CD4-positive, alpha-beta T cell (primary cell): ENCODE measurements around the gene IQSEC1. TPM values are rescaled to one million over a fixed set of nuclear protein-coding genes. Genes with fewer than 3 reads are reported as not detected.

Experiments
- ATAC-seq: fragments of 200-7000 bp; cut with Tn5 transposase; one replicate; pipeline ENCODE4 v1.10.0; 2022; ENCODE audit warnings: mild to moderate bottlenecking; ENCODE audit not compliant: poor library complexity
- CTCF ChIA-PET: fragments of 350-600 bp; sonication (Branson Sonifier 250); formaldehyde crosslinking; loops from one replicate; lab custom pipeline; 2021; ENCODE audit warnings: antibody characterized with exemption, inconsistent platforms; lab: Charles Lee
- POLR2A ChIA-PET: fragments of 350-600 bp; sonication (Branson Sonifier 250); formaldehyde crosslinking; loops from one replicate; lab custom pipeline; 2021; ENCODE audit warnings: antibody characterized with exemption, inconsistent platforms; lab: Charles Lee
- DNase-seq, 14 experiments: peaks; one replicate each; pipeline ENCODE4 v3.0.0-alpha.2; 2013 to 2020; ENCODE audit warnings: mixed read lengths in 2 of 14
- H3K27ac ChIP-seq, 2 donors: one replicate each; pipeline versions ENCODE4 v1.5.1 to v1.7.0; 2013; ENCODE audit warnings: low read length in 2 of 2, low read depth in 1 of 2, mild to moderate bottlenecking in 1 of 2
- H3K27me3 ChIP-seq, 2 experiments: 1 replicate in 1 of 2; 2 replicates in 1 of 2; pipeline versions ENCODE4 v1.6.1 to v1.7.0; 2013; ENCODE audit warnings: low read length in 2 of 2, control low read depth in 1 of 2, mild to moderate bottlenecking in 1 of 2, moderate library complexity in 1 of 2; ENCODE audit not compliant: insufficient read depth in 2 of 2, control insufficient read depth in 1 of 2
- H3K36me3 ChIP-seq: one replicate; pipeline ENCODE4 v1.6.1; 2013; ENCODE audit warnings: low read length, control low read depth; ENCODE audit not compliant: insufficient read depth
- H3K4me1 ChIP-seq: one replicate; pipeline ENCODE4 v1.6.1; 2013; ENCODE audit warnings: low read length, control low read depth; ENCODE audit not compliant: insufficient read depth
- H3K4me3 ChIP-seq: one replicate; pipeline ENCODE4 v1.5.1; 2013; ENCODE audit warnings: mild to moderate bottlenecking, low read length, moderate library complexity
- H3K9me3 ChIP-seq, 2 experiments: 1 replicate in 1 of 2; 2 replicates in 1 of 2; pipeline versions ENCODE4 v1.6.1 to v1.7.0; 2013; ENCODE audit warnings: low read length in 2 of 2, mild to moderate bottlenecking in 2 of 2, control low read depth in 1 of 2, moderate library complexity in 1 of 2; ENCODE audit not compliant: control insufficient read depth in 1 of 2, insufficient read depth in 1 of 2
- H3K27ac Mint-ChIP-seq: one replicate; pipeline ENCODE4 v1.8.0; 2020; ENCODE audit warnings: mixed read lengths
- H3K27me3 Mint-ChIP-seq: one replicate; pipeline ENCODE4 v1.8.0; 2021; ENCODE audit warnings: mixed read lengths
- H3K36me3 Mint-ChIP-seq: one replicate; pipeline ENCODE4 v1.8.0; 2021; ENCODE audit warnings: low read depth, mixed read lengths
- H3K4me1 Mint-ChIP-seq: one replicate; pipeline ENCODE4 v1.8.0; 2021; ENCODE audit warnings: low read depth, mixed read lengths
- H3K4me3 Mint-ChIP-seq: one replicate; pipeline ENCODE4 v1.8.0; 2020; ENCODE audit warnings: mild to moderate bottlenecking, mixed read lengths
- H3K9me3 Mint-ChIP-seq: one replicate; pipeline ENCODE4 v1.8.0; 2020; ENCODE audit warnings: mixed read lengths
- CTCF ChIP-seq: fragments of 200-600 bp; IDR thresholded peaks from one replicate; pipeline ENCODE4 v1.8.0; 2022; ENCODE audit warnings: antibody characterized with exemption, mild to moderate bottlenecking
- intact Hi-C, 2 experiments: fragments of 100-400 bp; cut with DNase I in 1 of 2; cut with micrococcal nuclease in 1 of 2; formaldehyde crosslinking; loops; one replicate each; pipeline versions ENCODE4 v1.15.1 to v1.9.0; 2023 to 2025; cut with DNase I, micrococcal nuclease
- total RNA-seq, 174 experiments: library from RNA in 2 of 174; stranded (reverse) in 2 of 174; gene quantifications; one replicate each; pipeline ENCODE4 v1.2.3 and lab custom pipeline; 2021 to 2026

Gene IQSEC1
- total RNA-seq, 2 experiments from 2014 or later = 102 to 108 TPM

GRCh38 chr3:13021141-13022114 is 51.8 kb downstream of the IQSEC1 start:
- H3K9me3 ChIP-seq = no peaks in the 10 kb centered on the region
- no peak overlapping the region for H3K4me3 ChIP-seq
- Mint-ChIP-seq H3K36me3 (peaks cover 2% of the 10 kb centered on the region), H3K4me1 (peaks cover 18% of the 10 kb centered on the region), H3K9me3 (no peaks in the 10 kb centered on the region), H3K27me3 (no peaks in the 10 kb centered on the region), H3K27ac (peak overlapping the region; percentile 72), H3K4me3 (no peak overlapping the region)
- POLR2A ChIA-PET = no interaction called here
- intact Hi-C loops = no loop called here
- TF ChIP-seq CTCF = no peak
- CTCF ChIA-PET = interaction anchor here (1.2 kb wide), 1 partner anchor 26 kb away, joined by 3 read pairs; no protein-coding TSS in a partner anchor
- H3K27me3 ChIP-seq = no peaks in the 10 kb centered on the region
- ATAC-seq (no peak), DNase-seq (no peak)
- H3K36me3 ChIP-seq = no peaks in the 10 kb centered on the region
- no peak overlapping the region for H3K27ac ChIP-seq
- peaks cover 23% of the 10 kb centered on the region for H3K4me1 ChIP-seq

- CTCF ChIA-PET = no interaction called here
- no peaks in the 10 kb centered on the region for H3K27me3 ChIP-seq
- DNase-seq = no peak
- H3K36me3 Mint-ChIP-seq = peaks cover 6% of the 10 kb centered on the region
- intact Hi-C loops = no loop called here
- peaks cover 24% of the 10 kb centered on the region for H3K4me1 Mint-ChIP-seq
- no peak for ATAC-seq
- no peak overlapping the region for H3K4me3 ChIP-seq
- no peak overlapping the region for H3K4me3 Mint-ChIP-seq
- H3K27ac ChIP-seq = no peak overlapping the region
- peaks cover 35% of the 10 kb centered on the region for H3K4me1 ChIP-seq
- no peaks in the 10 kb centered on the region for H3K36me3 ChIP-seq
- H3K9me3 ChIP-seq = no peaks in the 10 kb centered on the region
- TF ChIP-seq CTCF = no peak
- no peaks in the 10 kb centered on the region for H3K27me3 Mint-ChIP-seq
- no peaks in the 10 kb centered on the region for H3K9me3 Mint-ChIP-seq
- peak overlapping the region; percentile 72 for H3K27ac Mint-ChIP-seq
- POLR2A ChIA-PET = no interaction called here
Measured at GRCh38 chr3:13020159-13020750, 53.0 kb downstream of the IQSEC1 start.

GRCh38 chr3:13019243-13020095 is 53.8 kb downstream of the IQSEC1 start:
- Histone ChIP-seq H3K27ac (no peak overlapping the region), H3K4me1 (peaks cover 42% of the 10 kb centered on the region), H3K27me3 (no peaks in the 10 kb centered on the region), H3K36me3 (no peaks in the 10 kb centered on the region), H3K4me3 (no peak overlapping the region), H3K9me3 (no peaks in the 10 kb centered on the region)
- Mint-ChIP-seq H3K27me3 (no peaks in the 10 kb centered on the region), H3K36me3 (peaks cover 6% of the 10 kb centered on the region), H3K4me3 (no peak overlapping the region), H3K9me3 (no peaks in the 10 kb centered on the region), H3K4me1 (peaks cover 31% of the 10 kb centered on the region), H3K27ac (no peak overlapping the region)
- DNase-seq (no peak), ATAC-seq (no peak)
- POLR2A ChIA-PET = no interaction called here
- CTCF ChIA-PET = no interaction called here
- intact Hi-C loops = loop anchor here in 1 of 2 experiments (5.0 to 10.0 kb wide), 3 partner anchors 53 to 465 kb away; partner anchors contain the start of genes HDAC11 and IQSEC1
- TF ChIP-seq CTCF = no peak
